OCI-LY1 (cell line): ENCODE results near the gene HTRA3.

ENCODE experiments used
- H2AFZ ChIP-seq: fragments of 200-600 bp; sonication (generic), shearing (Covaris generic); 2 replicates; pipeline ENCODE4 v1.6.0; 2014; ENCODE audit warnings: antibody characterized with exemption, mild to moderate bottlenecking, low read length
- H3F3A ChIP-seq: fragments of 200-600 bp; sonication (generic), shearing (Covaris generic); 2 replicates; pipeline ENCODE4 v1.6.0; 2014; ENCODE audit warnings: mild to moderate bottlenecking, antibody characterized with exemption, low read length, moderate library complexity; ENCODE audit not compliant: insufficient read depth
- H3K27ac ChIP-seq: fragments of 200-600 bp; sonication (generic); 2 replicates; pipeline ENCODE4 v1.5.1; 2014; ENCODE audit warnings: low read length, mixed run types, mild to moderate bottlenecking, low read depth; ENCODE audit not compliant: poor library complexity, severe bottlenecking
- H3K27me3 ChIP-seq: fragments of 200-600 bp; sonication (generic); 2 replicates; pipeline ENCODE4 v1.6.0; 2014; ENCODE audit warnings: antibody characterized with exemption, mild to moderate bottlenecking, low read length, moderate library complexity; ENCODE audit not compliant: insufficient read depth
- H3K36me3 ChIP-seq: fragments of 200-600 bp; sonication (generic); 2 replicates; pipeline ENCODE4 v1.6.1; 2014; ENCODE audit warnings: mild to moderate bottlenecking, antibody characterized with exemption, low read length, moderate library complexity, mixed read lengths; ENCODE audit not compliant: insufficient read depth
- H3K4me1 ChIP-seq: fragments of 200-600 bp; sonication (generic); 2 replicates; pipeline ENCODE4 v1.5.1; 2014; ENCODE audit warnings: mild to moderate bottlenecking, low read length, moderate library complexity; ENCODE audit not compliant: insufficient read depth, severe bottlenecking
- H3K4me2 ChIP-seq: fragments of 200-600 bp; sonication (generic), shearing (Covaris generic); 2 replicates; pipeline ENCODE4 v1.6.1; 2014; ENCODE audit warnings: low read length
- H3K4me3 ChIP-seq: fragments of 200-600 bp; sonication (generic); 2 replicates; pipeline ENCODE4 v1.5.1; 2014; ENCODE audit warnings: low read length, low read depth, mild to moderate bottlenecking, mixed read lengths; ENCODE audit not compliant: poor library complexity, severe bottlenecking
- H3K79me2 ChIP-seq: fragments of 200-600 bp; shearing (Covaris generic); 2 replicates; pipeline ENCODE4 v1.6.1; 2016; ENCODE audit warnings: mixed run types, low read length, mixed read lengths; ENCODE audit not compliant: insufficient read depth
- H3K9ac ChIP-seq: fragments of 200-600 bp; sonication (generic), shearing (Covaris generic); 2 replicates; pipeline ENCODE4 v1.6.1; 2014; ENCODE audit warnings: mild to moderate bottlenecking, low read length, mixed read lengths
- H3K9me2 ChIP-seq: fragments of 200-600 bp; sonication (generic), shearing (Covaris generic); 2 replicates; pipeline ENCODE4 v1.6.1; 2014; ENCODE audit warnings: low read depth, mild to moderate bottlenecking, low read length, mixed read lengths
- H3K9me3 ChIP-seq: fragments of 200-600 bp; shearing (Covaris generic); 2 replicates; pipeline ENCODE4 v1.6.1; 2014; ENCODE audit warnings: low read length, mixed read lengths
- H4K20me1 ChIP-seq: fragments of 200-600 bp; sonication (generic), shearing (Covaris generic); 2 replicates; pipeline ENCODE4 v1.6.0; 2016; ENCODE audit warnings: mild to moderate bottlenecking, low read length; ENCODE audit not compliant: insufficient read depth
- CTCF ChIP-seq: fragments of 200-600 bp; sonication (generic), shearing (Covaris generic); IDR thresholded peaks from 2 replicates; pipeline ENCODE4 v1.5.1; 2017; ENCODE audit warnings: mild to moderate bottlenecking, antibody characterized with exemption, low read length, moderate library complexity, mixed read lengths
- EZH2 ChIP-seq: fragments of 200-600 bp; sonication (generic), shearing (Covaris generic); IDR thresholded peaks from 2 replicates; pipeline ENCODE4 v1.8.0; 2017; ENCODE audit warnings: borderline replicate concordance, mixed run types, mild to moderate bottlenecking, antibody characterized with exemption, low read length, moderate library complexity, mixed read lengths

Gene HTRA3

GRCh38 chr4:8268901-8269534 is 536 bp upstream of the HTRA3 start:
- no peaks in the 10 kb centered on the region for H3K79me2 ChIP-seq
- H3K9me3 ChIP-seq, result no peaks in the 10 kb centered on the region
- no peaks in the 10 kb centered on the region for H3K9me2 ChIP-seq
- no peaks in the 10 kb centered on the region for H3K27me3 ChIP-seq
- no peaks in the 10 kb centered on the region for H4K20me1 ChIP-seq
- no peaks in the 10 kb centered on the region for H3K4me1 ChIP-seq
- H3K36me3 ChIP-seq, result no peaks in the 10 kb centered on the region
- no peak overlapping the region for H3K4me2 ChIP-seq
- H3K4me3 ChIP-seq, result no peak overlapping the region
- H3K27ac ChIP-seq, result no peak overlapping the region
- no peak overlapping the region for H2AFZ ChIP-seq
- no peaks in the 10 kb centered on the region for H3F3A ChIP-seq
- TF ChIP-seq CTCF (no peak), EZH2 (no peak)
- H3K9ac ChIP-seq, result no peak overlapping the region

GRCh38 chr4:8270418-8270771 is 841 bp downstream of the HTRA3 start:
- H3K9me3 ChIP-seq, result no peaks in the 10 kb centered on the region
- no peaks in the 10 kb centered on the region for H3K79me2 ChIP-seq
- no peaks in the 10 kb centered on the region for H3F3A ChIP-seq
- no peaks in the 10 kb centered on the region for H3K27me3 ChIP-seq
- no peaks in the 10 kb centered on the region for H4K20me1 ChIP-seq
- H3K4me1 ChIP-seq, result no peaks in the 10 kb centered on the region
- H3K4me2 ChIP-seq, result no peak overlapping the region
- H3K9me2 ChIP-seq, result no peaks in the 10 kb centered on the region
- H3K9ac ChIP-seq, result no peak overlapping the region
- H3K36me3 ChIP-seq, result no peaks in the 10 kb centered on the region
- no peak overlapping the region for H3K27ac ChIP-seq
- H2AFZ ChIP-seq, result no peak overlapping the region
- no peak overlapping the region for H3K4me3 ChIP-seq
- TF ChIP-seq CTCF (no peak), EZH2 (no peak)

- Histone ChIP-seq H3K9ac (no peak overlapping the region), H3K9me3 (no peaks in the 10 kb centered on the region), H4K20me1 (no peaks in the 10 kb centered on the region), H3K4me2 (no peak overlapping the region), H3K4me1 (no peaks in the 10 kb centered on the region), H3K9me2 (no peaks in the 10 kb centered on the region), H3K36me3 (no peaks in the 10 kb centered on the region), H3F3A (no peaks in the 10 kb centered on the region), H2AFZ (no peak overlapping the region), H3K27ac (no peak overlapping the region), H3K4me3 (no peak overlapping the region), H3K27me3 (no peaks in the 10 kb centered on the region), H3K79me2 (no peaks in the 10 kb centered on the region)
- TF ChIP-seq EZH2 (no peak), CTCF (no peak)
These were observed 1.6 kb downstream of the HTRA3 start for GRCh38 chr4:8270912-8271815.
